HG02973 (cell line): Measurements from ENCODE around the gene KAZN.

ENCODE experiments used
- ATAC-seq: cut with Tn5 transposase; IDR thresholded peaks from one replicate; pipeline ENCODE4 v1.9.1; 2021; ENCODE audit warnings: moderate library complexity; ENCODE audit not compliant: unreplicated experiment

KAZN gene

DNA sequence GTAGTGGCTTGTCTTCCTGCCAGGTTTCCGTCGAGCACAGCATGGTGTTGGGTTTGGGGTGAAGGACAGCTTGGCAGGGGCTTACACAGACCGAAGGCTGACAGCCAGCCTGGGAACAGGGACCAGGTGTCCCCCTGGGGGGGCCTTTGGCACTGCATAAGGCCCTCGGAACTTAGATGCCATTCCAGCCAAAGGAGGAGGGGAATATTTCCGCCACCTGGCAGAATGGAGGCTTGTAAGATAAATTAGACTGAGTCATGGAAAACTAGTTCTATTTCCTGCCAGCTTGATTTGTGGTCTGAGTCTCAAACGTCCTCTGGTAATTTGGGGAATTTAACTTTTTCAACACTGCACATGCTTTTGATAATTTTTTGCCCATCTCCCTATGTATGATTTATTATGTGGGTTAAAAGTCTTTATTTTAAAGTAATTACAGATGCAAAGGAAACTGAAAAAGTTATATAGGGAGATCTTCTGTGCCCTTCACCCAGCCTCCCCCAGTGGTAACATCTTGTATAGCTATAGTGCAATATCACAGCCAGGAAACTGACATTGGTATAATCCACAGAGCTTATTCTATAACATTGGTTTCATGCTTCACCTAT is 543.6 kb downstream of the KAZN start:
- no peak for ATAC-seq

DNA sequence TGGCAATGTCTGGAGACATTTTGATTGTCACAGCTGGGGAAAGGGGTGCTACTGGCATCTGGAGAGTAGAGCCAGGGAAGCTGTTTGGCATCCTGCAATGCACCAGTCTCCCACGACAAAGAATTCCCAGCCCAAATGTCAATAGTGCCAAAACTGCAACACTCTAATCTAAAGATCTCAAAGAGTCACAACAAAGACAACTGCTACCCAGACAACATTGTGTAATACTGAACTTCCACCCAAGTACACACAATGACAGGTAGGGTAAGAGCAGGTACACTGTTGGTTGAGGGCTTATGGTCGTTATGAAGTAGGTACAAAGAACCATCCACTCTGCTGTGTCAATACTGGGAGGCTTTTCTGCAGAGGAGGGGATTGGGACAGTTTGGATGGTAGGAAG is 546.8 kb downstream of the KAZN start:
- no peak for ATAC-seq

DNA sequence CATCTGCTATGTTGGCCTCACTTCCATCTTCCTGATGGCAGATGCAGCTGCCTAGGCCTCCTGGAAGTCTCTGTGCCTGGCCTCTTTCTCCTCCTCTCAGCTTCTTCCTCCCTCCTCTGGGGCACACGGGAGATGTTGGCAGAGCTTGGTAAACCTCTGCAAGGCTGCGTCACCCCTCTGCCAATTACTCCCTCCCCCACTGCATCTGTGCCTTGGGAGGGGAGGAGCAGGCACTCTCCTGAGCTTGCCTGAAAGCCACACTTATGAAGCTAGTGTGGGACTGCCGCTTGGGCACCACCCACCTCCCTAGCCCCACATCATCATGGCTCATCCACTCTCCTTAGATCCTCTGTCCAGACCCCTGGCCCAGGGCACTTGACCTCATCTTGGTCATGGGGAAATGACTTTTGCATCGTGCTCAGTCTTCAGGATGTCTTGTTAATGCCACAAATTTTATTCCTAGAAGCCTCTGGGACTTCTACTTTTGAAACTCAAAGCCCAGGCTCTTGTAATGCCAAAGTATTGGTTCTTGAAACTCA is 547.7 kb downstream of the KAZN start:
- ATAC-seq: no peak

DNA sequence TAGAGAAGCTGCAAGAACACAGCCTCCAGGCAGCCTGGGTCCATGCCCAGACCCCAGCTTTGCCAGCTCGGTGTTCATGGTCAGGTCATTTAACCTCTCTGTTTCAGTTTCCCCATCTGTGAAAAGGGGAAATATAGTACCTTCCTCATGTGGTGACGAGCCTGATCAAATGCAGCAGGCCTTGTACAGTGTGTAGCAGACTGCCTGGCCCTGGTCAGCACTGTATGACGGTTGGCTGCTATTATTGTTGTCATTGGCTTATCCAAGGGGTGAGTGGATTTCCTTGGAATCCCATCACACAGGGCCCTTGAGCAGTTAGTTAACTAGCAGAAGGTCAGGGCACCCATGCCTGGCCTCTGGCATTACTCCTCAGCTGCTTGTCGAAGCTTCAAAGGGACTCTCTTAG is 548.5 kb downstream of the KAZN start:
- ATAC-seq: no peak

DNA sequence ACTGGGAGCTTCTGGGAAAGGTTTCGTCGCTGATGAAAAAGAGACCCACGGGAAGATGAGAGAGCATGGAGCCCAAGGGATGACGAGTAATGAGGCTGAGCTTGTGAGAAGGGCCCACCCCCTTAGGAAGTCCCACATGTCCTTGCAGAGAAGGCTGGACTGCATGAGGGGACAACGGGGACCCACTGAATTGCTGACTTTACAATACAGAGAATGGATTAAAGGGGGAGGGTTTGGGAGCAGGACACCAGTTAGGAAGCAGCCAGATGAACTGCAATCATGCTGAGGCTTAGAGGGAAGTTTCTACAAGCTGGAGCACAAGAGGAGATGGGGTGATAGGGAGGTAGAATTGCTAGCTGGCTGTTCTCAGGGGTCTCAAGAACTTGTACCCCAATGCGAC is 549.5 kb downstream of the KAZN start:
- no peak for ATAC-seq

DNA sequence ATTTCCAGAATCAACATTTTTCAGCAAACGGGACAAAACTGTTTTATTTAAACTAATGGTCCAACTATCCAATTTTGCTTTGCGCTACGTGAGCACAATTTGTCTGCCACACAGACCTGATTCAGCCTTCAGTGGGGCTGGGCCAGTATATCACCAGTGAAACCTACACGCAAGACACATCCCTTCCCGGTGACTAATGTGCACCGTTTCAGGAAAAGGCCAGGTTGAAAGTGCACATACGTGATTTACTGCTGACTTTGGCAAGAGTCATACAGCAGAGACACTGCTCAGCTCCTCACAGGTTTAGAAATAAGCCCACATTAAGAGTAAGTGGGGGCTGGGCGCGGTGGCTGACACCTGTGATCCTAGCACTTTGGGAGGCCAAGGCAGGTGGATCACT is 550.0 kb downstream of the KAZN start:
- ATAC-seq: no peak

DNA sequence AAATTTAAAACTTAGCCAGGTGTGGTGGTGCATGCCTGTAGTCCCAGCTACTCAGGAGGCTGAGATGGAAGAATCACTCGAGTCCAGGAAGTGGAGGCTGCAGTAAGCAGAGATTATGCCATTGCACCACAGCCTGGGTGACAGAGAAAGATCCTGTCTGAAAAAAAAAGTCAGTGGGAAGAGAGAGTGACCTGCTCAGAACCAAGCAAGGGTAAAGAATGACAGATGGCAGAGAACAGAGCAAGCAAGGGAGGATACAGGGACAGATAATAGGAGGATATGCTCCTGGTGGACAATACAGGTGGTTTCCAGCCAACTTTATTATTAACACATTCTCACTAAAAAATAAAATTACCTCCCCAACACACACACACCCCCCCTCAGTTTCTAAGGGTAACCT is 550.5 kb downstream of the KAZN start:
- ATAC-seq: no peak

DNA sequence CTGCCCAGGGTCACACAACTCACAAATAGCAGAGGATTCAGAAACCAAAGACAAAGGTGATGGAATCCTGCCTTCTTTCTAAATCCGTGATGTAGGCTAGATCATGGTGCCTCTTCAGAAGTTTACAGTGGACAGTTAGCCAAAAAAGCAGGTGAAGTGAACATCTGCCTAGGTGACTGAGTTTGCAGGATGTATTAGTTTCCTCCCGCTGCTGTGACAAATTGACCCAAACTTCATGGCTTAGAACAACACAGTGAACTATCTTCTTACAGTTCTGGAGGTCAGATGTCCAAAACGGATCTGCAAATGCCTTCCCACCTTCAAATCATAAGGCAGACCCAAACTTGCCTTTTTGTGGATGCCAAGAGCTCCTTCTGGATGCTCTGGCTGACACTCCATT is 551.9 kb downstream of the KAZN start:
- no peak for ATAC-seq

DNA sequence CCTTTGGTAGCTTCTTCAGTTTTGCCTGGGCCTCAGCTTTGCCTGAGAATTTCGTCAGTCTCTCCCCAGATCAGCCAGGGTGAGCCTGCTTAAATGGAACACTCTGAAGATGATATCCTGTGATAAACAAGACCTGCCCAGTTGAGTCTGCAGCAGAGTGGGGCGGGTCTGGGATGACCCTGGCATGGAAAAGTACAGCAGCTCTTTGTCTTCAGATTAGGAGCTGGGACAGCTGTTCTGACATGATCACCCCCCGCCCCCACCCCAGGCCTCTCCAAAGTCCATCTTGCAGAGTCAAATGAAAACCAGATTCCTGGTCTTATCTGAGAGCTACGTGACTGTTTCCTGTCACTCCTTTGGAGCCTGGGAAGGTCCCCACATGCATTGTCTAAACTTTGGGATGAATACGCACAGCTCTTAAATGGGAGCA is 552.9 kb downstream of the KAZN start:
- no peak for ATAC-seq

DNA sequence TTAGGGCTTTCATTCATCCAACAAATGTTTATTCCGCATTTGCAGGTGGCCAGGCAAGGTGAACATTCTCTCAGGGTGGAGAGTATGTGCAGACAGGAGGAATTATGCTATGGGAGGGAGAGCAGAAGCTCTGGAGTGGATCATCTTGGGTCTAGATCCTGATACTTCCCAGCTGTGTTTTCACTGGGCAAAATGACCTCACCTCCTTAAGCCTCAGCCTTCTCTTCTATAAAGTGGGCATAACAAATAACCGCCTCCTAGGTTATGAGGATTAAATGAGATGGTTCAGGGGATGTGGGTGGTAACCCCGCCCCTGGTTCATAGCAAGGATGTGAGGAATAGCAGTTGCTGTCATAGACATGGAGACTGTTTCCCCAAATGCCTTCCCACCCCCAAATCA is 553.4 kb downstream of the KAZN start:
- no peak for ATAC-seq

DNA sequence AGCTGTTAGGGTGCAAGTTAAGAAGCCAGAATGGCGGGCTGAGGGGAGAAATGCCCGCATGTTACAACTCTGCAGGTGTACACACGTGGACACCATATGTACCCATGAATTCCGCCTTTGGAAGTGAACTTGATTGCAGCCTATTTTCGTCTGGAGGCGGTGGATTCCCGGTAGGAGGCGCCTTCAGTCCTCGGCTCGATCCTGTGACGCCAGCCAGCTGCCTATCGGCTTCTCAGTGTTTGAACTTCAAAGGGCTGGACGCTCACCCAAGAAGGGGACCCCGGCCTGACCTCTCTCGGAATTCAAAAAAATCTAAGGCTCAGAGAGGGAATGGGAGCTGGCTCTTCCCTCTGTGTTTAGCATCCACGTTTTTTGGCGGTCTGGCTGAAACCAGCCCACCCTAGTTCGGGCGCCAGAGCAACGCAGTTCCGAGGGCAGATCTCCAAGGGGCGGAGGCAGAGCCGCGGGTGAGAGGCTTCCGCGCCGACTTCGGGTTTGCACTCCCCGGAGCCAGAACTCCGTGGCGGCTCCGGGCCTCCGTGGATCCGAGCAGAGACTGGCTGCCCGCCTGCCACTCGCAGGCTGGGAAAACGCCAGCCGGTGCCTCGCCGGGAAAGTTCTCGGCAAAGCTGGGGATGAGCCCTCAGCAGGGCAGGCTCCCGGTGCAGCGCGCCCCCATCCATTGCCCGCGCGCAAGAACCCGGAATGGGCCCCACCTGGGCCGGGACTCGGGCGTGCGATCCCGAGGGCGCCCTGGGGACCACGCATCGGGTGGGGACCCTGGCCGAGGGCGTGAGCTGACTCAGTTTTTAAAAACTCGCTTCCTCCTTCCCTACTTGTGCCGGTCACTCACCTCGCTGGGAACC is 554.1 kb downstream of the KAZN start:
- no peak for ATAC-seq

DNA sequence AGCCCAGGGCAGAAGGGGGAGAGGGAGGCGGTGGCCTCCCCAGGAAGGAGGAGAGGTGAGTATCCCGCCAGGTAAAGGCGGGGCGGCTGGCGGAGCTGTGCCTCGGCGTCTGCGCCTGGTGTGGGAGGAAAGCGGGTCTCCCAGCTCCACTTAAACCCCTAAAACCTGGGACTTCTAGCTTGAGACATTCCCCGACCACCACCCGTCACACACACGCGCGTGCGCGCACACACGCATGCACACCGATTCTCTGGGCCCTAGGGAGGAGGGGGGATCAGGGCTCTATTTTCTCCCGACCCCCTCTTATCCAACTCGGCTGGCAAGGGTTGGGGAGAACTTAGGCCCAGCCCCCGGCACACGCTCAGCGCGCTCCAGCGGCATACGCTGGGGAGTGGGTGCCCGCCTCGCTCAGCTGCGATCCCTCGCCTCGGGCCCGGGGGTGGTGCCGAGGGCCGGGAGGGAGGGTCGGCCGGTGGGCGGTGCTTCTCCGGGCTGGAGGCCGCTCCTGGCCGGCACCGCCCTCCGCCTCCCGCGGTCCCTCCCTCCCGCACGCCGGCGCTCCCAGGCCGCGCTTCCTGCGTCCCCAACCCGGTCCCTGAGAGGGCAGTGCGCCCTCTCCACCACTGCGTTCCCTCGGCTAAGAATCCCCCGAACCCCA is 554.8 kb downstream of the KAZN start, which contains the start of gene TMEM51:
Gene TMEM51 (plus strand): TSS at position 564 of the 658 bp plus-strand sequence. CDS start 61,341 bp downstream, outside the sequence.
- ATAC-seq: no peak

DNA sequence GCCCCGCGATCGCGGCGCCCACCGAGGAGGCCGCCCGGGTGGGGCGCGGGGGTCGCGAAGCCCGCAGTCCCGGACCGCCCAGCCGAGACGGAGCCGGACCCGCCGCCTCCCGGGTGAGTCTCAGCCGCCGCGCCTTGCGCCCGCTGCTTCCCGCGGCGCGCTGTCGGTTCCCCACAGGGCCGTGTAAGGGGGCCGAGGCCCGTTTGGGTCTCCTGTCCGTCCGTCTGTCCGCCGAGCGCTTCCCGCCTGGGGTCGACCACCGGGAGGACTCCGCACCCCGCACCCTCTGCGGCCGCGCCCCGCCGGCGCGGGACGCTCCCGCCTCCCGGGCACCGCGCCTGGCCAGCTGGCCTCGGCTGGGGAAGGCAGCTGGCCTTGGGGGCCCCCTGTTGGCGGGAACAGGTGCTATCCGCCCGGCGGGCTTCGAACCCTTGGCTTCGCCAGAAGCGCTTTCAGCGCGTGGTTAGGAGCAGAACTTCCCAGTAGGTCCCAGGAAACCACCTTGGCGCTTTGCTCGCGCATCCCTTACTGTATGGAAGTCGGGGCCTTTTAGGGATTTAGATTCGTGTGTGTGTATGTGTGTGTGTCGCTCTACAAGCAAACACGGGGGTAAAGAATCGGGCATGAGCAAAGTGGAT is 555.5 kb downstream of the KAZN start:
- no peak for ATAC-seq

DNA sequence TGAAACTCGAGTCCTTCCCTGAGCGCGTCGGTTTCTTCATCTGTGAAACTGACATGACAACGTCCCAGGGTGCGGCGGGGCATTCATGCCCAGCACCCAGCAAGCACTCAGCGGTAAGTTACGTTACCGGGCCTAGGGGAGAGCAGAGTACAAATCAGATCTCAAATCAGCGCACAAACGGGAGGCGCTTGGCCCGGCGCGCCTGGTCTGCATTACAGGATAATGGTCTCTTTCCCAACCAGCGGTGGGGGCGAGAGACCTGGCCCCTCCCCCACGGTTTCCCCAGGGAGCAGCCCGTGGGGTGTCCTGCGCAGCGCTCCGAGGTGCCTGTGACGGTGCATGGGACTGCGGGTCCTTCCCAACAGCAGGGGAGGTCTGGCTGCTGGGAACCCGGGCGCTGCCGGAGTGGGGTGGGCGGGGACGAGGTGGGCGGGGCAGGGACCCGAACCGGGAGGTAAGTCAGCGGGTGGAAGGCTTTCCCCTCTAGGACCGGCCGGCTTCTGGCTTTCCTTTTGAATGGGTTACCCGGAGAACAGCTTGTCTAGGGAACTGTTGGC is 556.1 kb downstream of the KAZN start:
- ATAC-seq: no peak

DNA sequence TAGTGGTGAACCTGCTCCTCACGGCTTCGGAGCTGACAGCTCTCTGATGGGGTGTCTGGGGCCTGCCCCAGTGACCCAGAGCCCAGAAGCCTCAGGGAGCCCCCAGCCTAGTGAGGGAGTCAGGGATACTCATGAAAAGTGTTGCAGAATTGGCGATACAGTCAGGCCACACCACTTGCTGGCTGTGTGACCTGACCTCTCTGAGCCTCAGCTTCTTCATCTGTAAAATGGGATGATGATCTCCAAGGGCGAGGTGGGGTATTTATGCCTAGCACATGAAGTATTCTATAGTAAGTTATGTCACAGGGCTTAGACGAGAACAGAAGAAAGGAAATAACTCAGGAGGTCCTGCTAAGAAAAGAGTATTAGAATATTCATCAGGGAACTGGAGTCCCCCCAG is 556.7 kb downstream of the KAZN start:
- no peak for ATAC-seq

DNA sequence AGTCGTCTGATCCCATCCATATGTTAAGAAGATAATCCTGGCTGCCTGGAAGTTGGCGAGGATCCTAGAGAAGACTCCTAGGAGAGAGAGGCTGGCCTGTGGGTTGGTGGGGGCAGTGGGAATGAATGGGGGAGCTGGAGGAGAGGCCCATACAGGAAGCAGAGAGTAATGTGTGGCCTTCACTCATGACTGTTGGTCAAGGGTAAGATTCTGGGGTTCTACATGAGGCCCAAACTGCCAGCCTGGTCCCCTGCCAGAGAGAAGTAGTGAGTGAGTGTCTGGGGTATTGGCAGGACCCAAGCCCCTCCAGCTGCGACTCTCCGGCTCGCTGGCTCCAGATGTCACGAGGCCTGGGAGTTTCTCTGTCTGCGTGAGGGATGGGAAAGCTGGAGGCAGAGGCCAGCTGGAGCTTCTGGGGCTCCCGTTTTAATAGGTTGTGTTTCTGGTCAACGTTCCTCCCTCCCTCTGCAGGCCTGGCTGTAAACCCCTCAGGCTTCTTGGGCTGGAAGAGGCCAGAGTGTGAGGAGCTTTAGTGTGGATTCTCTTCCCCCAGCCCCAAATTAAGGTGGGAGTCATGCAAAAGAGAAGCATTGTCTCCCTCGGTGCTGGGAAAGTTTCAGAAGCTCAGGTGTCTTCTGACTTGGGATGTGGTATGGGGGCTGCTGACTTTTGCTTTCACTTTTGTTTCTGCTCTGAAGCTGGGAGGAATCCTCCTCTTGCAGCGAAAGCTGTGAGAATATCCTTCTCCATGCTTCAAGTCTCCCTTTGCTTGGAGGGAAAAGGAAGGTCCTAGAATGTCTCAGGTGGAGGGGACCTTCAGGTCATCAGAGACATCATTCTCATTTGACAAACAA is 557.6 kb downstream of the KAZN start:
- no peak for ATAC-seq

DNA sequence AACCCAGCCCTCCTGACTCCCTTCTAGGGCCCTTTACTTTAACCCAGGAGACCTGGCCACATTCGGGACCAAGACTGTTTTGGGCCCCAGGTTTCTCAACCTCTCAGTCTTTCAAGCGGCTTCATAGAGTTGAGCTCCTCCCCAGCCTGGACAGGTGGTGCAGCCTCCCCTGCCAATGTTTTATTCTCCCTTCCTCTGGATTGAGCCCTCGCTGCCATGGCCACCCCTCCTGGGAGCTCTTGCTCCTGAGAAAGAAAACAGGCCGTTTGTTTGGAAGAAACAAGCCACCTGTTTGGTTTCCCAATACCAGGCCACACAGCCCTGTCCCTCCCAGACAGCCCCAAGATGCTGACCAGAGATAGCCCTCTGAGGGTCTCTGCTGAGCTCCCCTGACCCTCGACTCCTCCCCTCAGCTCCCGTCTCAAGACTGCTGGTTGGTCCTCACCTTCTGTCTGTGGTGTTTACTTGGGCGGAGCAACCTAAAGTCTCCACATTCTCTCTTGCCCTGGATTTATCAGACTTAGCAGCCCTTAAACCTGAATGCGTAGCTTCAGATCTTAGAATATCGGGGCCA is 558.4 kb downstream of the KAZN start:
- ATAC-seq: no peak

DNA sequence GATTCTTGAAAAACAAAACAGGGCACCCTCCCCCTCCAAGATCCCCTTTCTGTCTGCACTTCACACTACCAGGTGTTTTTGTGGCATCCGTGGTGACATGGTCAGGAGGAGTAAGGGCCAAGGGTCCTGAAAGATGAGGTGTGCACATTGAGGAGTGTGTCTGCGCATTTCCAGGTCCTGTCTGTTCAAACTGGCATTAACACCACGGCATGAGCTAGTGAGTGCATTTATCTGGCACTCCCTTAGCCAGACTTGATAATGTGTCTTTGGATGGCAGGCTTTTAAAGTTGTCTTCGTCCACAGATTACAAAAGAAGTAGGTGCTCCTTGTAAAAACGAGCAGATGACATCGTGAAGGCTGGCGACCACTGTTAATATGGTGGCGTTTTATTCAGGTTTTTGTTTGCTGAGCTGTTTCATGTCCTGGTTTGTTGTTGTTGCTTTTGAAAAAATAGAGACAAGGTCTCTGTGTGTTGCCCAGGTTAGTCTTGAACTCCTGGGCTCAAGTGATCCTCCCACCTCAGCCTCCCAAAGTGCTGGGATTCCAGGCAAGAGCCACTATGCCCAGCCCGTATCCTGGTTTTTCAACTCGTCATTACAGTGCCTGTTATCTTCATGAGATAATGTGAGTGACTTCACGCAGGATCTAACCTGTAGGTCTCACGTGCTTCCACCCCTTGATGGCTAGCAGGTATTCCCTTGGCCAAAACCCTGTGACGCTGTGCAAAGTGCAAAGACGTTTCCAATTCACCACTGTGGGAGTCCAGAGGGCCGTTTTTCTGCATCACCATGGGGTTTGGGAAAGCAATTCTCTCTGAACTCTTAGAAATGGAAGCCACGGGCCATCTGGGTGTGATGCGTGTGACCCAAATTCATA is 559.3 kb downstream of the KAZN start:
- ATAC-seq: no peak
